HG03378 (cell line): Measurements from ENCODE around the gene SMARCA2.

Source experiments
- ATAC-seq: cut with Tn5 transposase; IDR thresholded peaks from one replicate; pipeline ENCODE4 v1.9.1; 2021; ENCODE audit warnings: mild to moderate bottlenecking, moderate library complexity; ENCODE audit not compliant: unreplicated experiment

Gene SMARCA2

DNA sequence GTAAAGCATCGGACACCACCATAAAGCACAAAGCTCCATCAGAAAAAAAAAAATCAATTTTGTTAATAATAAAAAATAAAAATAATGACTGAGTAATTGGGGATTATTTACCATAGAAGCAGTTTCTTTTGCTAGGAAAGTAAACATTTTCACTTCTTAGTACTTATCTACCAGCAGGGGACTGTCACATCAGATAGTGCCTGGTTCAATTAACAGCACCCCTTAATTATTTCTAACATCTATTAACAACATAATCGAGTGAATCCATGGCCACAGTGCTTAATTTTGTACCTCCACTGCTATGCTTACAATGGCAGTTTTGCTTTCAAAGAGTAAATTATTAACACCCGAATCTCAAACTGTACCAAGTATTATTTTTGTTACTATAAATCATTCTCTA is 221.7 kb downstream of the SMARCA2 start:
- ATAC-seq: no peak

GRCh38 chr9:2241461-2241835 is 226.3 kb downstream of the SMARCA2 start:
- ATAC-seq: peak; percentile 17

- peak; percentile 74 for ATAC-seq
Observed at GRCh38 chr9:2241836-2242741, 226.9 kb downstream of the SMARCA2 start.

- no peak for ATAC-seq
Observed at GRCh38 chr9:2242831-2243330, 227.7 kb downstream of the SMARCA2 start.
